Tibial nerve (tissue), 4 donors: Measurements from ENCODE around the gene SAPCD2.

Experiments used
- CTCF ChIP-seq, 5 experiments: fragments of 200-600 bp in 3 of 5; fragments of 450-650 bp in 2 of 5; sonication (generic) in 3 of 5; IDR thresholded peaks; one replicate each; pipeline ENCODE4 v1.5.1; 2016 to 2019; ENCODE audit warnings: antibody characterized with exemption in 5 of 5, mild to moderate bottlenecking in 3 of 5, moderate library complexity in 2 of 5
- EP300 ChIP-seq, 2 donors: sonication (generic); formaldehyde crosslinking; IDR thresholded peaks; one replicate each; pipeline ENCODE4 v1.6.1; 2017; ENCODE audit warnings: antibody characterized with exemption in 2 of 2, mild to moderate bottlenecking in 1 of 2

- TF ChIP-seq CTCF (IDR thresholded peaks at IDR 0.05), result no peak
- peak in 1 of 2 donors; percentile 13 for TF ChIP-seq EP300 (IDR thresholded peaks at IDR 0.05)
Observed at GRCh38 chr9:137083394-137084004, 13.1 kb upstream of the SAPCD2 start.
